GM12872 (cell line): Measurements from ENCODE around the gene ADRA2B.
A peak's percentile ranks its signal among the peaks of the same experiment; 100 is the strongest.

Source experiments
- TF ChIP-seq, protein P1 (sequence below): IDR thresholded peaks from 3 replicates; pipeline ENCODE4 v1.5.1; 2011; ENCODE audit warnings: low read depth, mild to moderate bottlenecking, low read length, moderate library complexity; ENCODE audit not compliant: insufficient read depth

The ADRA2B gene

GRCh38 chr2:96143231-96143847 lies 27.0 kb upstream of the ADRA2B start:
- TF ChIP-seq, protein P1, sequence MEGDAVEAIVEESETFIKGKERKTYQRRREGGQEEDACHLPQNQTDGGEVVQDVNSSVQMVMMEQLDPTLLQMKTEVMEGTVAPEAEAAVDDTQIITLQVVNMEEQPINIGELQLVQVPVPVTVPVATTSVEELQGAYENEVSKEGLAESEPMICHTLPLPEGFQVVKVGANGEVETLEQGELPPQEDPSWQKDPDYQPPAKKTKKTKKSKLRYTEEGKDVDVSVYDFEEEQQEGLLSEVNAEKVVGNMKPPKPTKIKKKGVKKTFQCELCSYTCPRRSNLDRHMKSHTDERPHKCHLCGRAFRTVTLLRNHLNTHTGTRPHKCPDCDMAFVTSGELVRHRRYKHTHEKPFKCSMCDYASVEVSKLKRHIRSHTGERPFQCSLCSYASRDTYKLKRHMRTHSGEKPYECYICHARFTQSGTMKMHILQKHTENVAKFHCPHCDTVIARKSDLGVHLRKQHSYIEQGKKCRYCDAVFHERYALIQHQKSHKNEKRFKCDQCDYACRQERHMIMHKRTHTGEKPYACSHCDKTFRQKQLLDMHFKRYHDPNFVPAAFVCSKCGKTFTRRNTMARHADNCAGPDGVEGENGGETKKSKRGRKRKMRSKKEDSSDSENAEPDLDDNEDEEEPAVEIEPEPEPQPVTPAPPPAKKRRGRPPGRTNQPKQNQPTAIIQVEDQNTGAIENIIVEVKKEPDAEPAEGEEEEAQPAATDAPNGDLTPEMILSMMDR, result no peak

DNA sequence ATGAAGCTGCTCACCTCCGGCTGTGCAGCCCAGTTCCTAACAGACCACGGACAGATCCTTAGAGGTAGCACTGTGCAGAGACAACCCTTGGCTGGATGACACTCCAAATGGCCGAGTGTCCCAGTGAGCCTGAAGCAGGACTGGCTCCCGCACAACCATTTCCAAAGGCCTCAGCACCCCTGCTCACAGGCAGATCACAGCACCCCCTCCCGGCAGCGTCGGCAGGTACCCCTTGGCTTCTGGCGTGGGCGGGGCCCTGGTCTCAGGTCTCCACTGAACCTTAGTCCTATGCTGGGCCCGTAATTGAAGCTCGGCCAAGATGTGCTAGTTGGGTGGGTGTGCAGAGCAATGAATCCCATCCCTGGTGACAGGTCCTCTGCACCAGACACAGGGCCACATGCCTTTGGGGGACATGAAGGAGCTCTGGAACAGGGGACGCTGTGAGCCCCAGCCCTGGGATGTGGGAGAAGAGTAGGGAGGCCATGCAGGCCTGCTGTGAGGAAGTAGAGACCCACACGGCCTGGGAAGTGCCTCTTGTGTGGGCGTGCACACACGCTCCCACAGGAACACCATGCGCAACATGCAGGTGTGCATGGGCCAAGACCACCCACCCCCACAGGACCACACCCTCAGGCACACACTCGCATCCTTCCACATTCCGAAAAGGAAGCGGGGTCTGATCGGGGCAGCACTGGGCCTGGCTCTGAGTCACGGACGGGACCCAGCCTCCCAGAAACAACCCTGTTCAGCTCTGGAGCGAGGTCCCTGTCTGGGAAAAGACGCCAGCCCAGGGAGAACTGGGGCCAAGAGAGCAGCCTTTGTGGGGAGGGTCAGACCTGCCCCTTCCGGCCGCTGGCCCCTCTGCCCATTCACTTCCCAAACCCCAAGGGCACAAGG lies 26.1 kb upstream of the ADRA2B start:
- TF ChIP-seq, protein P1, result peak; percentile 79

DNA sequence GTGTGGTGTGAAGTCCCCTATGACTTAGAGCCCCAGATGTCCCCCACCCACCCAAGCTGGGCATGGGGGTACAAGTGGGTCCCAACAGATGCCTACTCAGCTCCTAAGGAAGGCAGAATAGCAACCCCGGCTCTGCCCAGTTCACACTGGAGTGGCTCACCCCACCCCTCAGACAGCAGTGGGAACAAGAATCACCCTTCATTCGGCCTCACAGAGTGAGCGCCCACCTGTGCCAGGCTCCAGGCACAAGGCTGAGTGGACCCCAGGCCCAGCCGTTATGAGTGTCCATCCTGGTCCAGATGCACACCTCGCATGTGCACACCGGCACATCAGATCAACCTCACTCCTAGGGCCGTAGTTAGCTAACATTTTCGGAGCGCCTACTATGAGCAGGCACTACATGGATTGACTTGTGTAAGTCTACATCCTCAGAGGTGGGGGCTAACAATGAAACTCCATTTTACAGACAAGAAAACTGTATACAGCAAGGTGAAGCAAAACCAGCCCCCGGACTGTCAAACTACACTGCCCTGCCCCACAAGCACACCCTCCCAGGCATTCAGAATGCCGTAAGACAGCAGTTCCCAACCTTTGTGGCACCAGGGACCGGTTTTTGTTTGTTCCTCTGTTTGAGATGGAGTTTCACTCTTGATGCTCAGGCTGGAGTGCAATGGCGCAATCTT lies 24.7 kb upstream of the ADRA2B start:
- TF ChIP-seq, protein P1, result no peak

DNA sequence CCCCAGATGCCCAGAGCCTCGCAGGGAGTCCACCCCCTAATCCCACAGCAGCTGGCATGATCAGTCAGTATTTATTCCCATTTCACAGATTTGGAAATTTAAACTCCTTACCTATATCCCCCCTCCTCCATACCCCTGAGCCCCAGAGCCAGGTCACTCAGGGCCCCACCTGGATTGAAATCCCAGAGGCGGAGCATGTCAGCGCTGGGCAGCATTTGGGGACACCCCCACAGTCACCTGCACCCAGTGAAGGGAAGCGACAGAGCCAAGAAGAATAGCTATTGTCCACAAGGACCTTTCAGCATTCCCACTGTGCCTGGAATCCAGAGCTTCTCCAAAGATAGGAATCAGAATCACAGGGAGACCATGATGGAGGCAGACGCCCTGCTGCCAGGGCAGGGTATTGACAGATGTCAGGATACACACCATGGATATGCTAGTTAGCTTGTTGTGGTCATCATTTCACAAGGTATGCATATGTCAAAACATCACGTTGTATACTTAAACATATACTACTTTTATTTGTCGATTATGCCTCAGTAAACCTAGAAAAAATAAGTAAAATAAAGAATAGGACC lies 22.9 kb upstream of the ADRA2B start:
- TF ChIP-seq, protein P1, result no peak

DNA sequence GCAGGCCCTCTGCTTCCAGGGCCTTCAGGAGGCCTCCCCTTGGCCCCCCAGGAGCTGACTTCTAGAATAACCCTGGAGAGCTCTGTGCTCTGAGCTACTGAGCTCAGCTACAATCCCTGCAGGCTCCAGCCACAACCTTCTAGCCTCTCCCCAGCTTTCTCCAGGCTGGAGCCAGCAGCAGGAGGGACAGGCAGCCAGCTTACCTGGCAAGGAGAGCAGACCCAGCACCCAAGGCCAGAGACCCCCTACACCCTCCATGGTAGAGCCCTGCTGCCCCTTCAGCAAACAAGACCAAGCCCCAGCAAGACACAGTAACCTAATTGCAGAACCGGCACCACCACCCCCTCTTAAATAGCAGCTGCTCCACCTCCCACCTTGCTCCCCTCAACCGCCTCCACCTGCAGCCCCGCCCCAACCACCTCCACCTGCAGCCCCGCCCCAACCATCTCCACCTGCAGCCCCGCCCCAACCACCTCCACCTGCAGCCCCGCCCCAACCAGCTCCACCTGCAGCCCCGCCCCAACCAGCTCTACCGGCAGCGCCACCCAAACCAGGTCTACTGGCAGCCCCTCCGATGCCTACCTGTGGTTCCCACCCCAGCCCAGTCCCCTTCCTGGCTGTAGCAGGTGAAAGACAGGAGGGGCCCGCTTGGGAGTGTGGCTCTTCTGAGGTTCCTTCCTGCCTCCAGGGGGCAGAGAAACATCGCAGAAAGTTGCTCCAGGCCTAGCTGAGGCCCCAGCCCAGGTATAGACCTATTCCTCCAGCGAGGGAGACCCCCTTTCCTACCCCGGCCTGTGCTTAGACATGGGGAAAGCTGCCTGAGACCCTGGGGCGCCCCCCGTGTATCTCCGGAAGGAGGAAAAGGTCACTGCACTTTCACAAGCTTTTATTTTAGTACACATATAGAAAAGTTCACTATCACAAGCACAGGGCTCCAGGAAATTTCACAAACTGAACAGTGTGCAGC lies 22.1 kb upstream of the ADRA2B start, which contains the start of gene ASTL:
TSS of gene ASTL (minus strand) at position 324 of the 967 bp plus-strand sequence. CDS start at position 258, 66 bp downstream.
- TF ChIP-seq, protein P1, result peak; percentile 71

- TF ChIP-seq, protein P1, result no peak
These were observed 21.2 kb upstream of the ADRA2B start for GRCh38 chr2:96137321-96138178.
